Spleen (tissue), 11 donors: ENCODE results near the gene CPSF3. TPM values are rescaled to one million over a fixed set of nuclear protein-coding genes. Genes with fewer than 3 reads are reported as not detected.
A peak's percentile ranks its signal among the peaks of the same experiment; 100 is the strongest.

Experiments
- DNase-seq: peaks from one replicate; pipeline ENCODE4 v3.0.0-alpha.2; 2020
- H3K27ac ChIP-seq, 8 donors: fragments of 200-600 bp; sonication (generic) in 7 of 8; 1 replicate in 4 of 8; 2 replicates in 4 of 8; pipeline versions ENCODE4 v1.5.0 to v1.8.0; 2016 to 2021; ENCODE audit warnings: inconsistent platforms in 4 of 8, mild to moderate bottlenecking in 4 of 8, moderate library complexity in 1 of 8
- H3K27me3 ChIP-seq, 7 donors: fragments of 200-600 bp; sonication (generic) in 6 of 7; replicated peaks in 1 of 7; 1 replicate in 4 of 7; 2 replicates in 3 of 7; pipeline versions ENCODE4 v1.5.0 to v1.8.0; 2016 to 2021; ENCODE audit warnings: inconsistent platforms in 3 of 7, mild to moderate bottlenecking in 1 of 7
- H3K36me3 ChIP-seq, 6 donors: fragments of 200-600 bp; sonication (generic) in 5 of 6; 1 replicate in 4 of 6; 2 replicates in 2 of 6; pipeline versions ENCODE4 v1.5.0 to v1.8.0; 2016 to 2021; ENCODE audit warnings: inconsistent platforms in 2 of 6
- H3K4me1 ChIP-seq, 6 donors: fragments of 200-600 bp; sonication (generic) in 5 of 6; 1 replicate in 3 of 6; 2 replicates in 3 of 6; pipeline versions ENCODE4 v1.5.0 to v1.8.0; 2016 to 2021; ENCODE audit warnings: inconsistent platforms in 3 of 6
- H3K4me3 ChIP-seq, 8 donors: fragments of 200-600 bp; sonication (generic) in 7 of 8; 1 replicate in 4 of 8; 2 replicates in 4 of 8; pipeline versions ENCODE4 v1.5.0 to v1.8.0; 2016 to 2021; ENCODE audit warnings: inconsistent platforms in 4 of 8, mild to moderate bottlenecking in 4 of 8, moderate library complexity in 2 of 8
- H3K9me3 ChIP-seq, 8 donors: fragments of 200-600 bp; sonication (generic) in 7 of 8; 1 replicate in 4 of 8; 2 replicates in 4 of 8; pipeline versions ENCODE4 v1.5.0 to v1.8.0; 2016 to 2021; ENCODE audit warnings: inconsistent platforms in 4 of 8
- CTCF ChIP-seq, 11 experiments: fragments of 200-600 bp in 7 of 11; fragments of 450-650 bp in 4 of 11; sonication (generic) in 4 of 11; IDR thresholded peaks in 8 of 11; conservative IDR thresholded peaks in 3 of 11; 1 replicate in 7 of 11; 2 replicates in 4 of 11; pipeline versions ENCODE4 v1.4.0 to v1.8.0; 2016 to 2021; ENCODE audit warnings: antibody characterized with exemption in 11 of 11, inconsistent platforms in 4 of 11, mild to moderate bottlenecking in 1 of 11
- POLR2A ChIP-seq, 3 donors: fragments of 450-650 bp; IDR thresholded peaks; one replicate each; pipeline ENCODE4 v1.5.1; 2017; ENCODE audit warnings: antibody characterized with exemption in 3 of 3, mild to moderate bottlenecking in 1 of 3
- POLR2AphosphoS5 ChIP-seq, 3 donors: sonication (generic); formaldehyde crosslinking; IDR thresholded peaks; one replicate each; pipeline ENCODE4 v1.5.1; 2017; ENCODE audit warnings: antibody characterized with exemption in 3 of 3
- WGBS, 5 donors: extraction: QIAGEN DNeasy Blood & Tissue Kit in 3 of 5; methylation state at CpG; one replicate each; pipeline versions ENCODE4 v1.1.5 to v1.1.7; 2013 to 2018; 5-methylcytosine and 5-hydroxymethylcytosine counted together
- intact Hi-C: fragments of 100-400 bp; cut with DNase I; formaldehyde crosslinking; loops from one replicate; pipeline ENCODE4 v1.15.0; 2023; ENCODE audit warnings: low total_unique reads
- polyA plus RNA-seq, 3 donors: library from polyadenylated mRNA; stranded (reverse); fragments of 200-250 nt; gene quantifications; one replicate each; pipeline ENCODE4 v1.2.1, GENCODE V29; 2013
- total RNA-seq, 7 donors: library from RNA; depleted of rRNA in 3 of 7; stranded (reverse); fragments of >200 nt in 3 of 7; fragmentation: NEBNext Ultra II Directional in 4 of 7; extraction: Animal tissue kit (Norgen Biotek cat#: 25700) in 4 of 7; gene quantifications; one replicate each; pipeline versions ENCODE4 v1.1.0 to v1.2.1, GENCODE V29; 2016 to 2021
- donor health status: healthy with polysubstance abuse.
- donor health status: DM: no; HTN: no; CAD: no; lungs with moderate emphysema.
- donor health status: DM: no; HTN: no; CAD: no.
- donor health status: Bipolar disorder and iron deficiency.
- donor health status: healthy.
- donor health status: DM: no; HTN: no; CAD: no.
- donor health status: DM: yes; HTN: yes; CAD: no.

Gene CPSF3
- total and polyA plus RNA-seq, 10 donors = 18.9 to 35.8 (median 27.5) TPM

GRCh38 chr2:9388199-9388681 is 35.2 kb upstream of the CPSF3 start:
- WGBS, 5 donors = 87 to 97% (median 94%) methylated on average over 10 to 11 of the region's 11 CpGs
- Histone ChIP-seq H3K9me3 (no peaks in the 10 kb centered on the region), H3K27ac (no peak overlapping the region), H3K4me3 (no peak overlapping the region), H3K4me1 (peaks cover 0 to 10% (median 0%) of the 10 kb centered on the region in 6 donors), H3K27me3 (no peaks in the 10 kb centered on the region), H3K36me3 (no peaks in the 10 kb centered on the region)
- intact Hi-C loops = no loop called here
- DNase-seq = peak; percentile 45
- TF ChIP-seq POLR2AphosphoS5 (IDR thresholded peaks at IDR 0.05) = no peak

- TF ChIP-seq CTCF (IDR thresholded peaks at IDR 0.05 in 8 of 11, conservative IDR thresholded peaks at IDR 0.05 in 3 of 11) = no peak
- no peak for TF ChIP-seq POLR2A (IDR thresholded peaks at IDR 0.05)
- no peak for TF ChIP-seq POLR2AphosphoS5 (IDR thresholded peaks at IDR 0.05)
- 85 to 95% (median 92%) methylated on average over 22 to 28 of the region's 28 CpGs for whole genome bisulfite sequencing, 5 donors
- no peak overlapping the region for H3K27ac ChIP-seq
- H3K9me3 ChIP-seq = no peaks in the 10 kb centered on the region
- H3K4me3 ChIP-seq = no peak overlapping the region
- H3K27me3 ChIP-seq = no peaks in the 10 kb centered on the region
- intact Hi-C loops = no loop called here
- peaks cover 0 to 14% (median 0%) of the 10 kb centered on the region in 6 donors for H3K4me1 ChIP-seq
- peak; percentile 46 for DNase-seq
- H3K36me3 ChIP-seq = no peaks in the 10 kb centered on the region
Observed at GRCh38 chr2:9388950-9389911, 34.2 kb upstream of the CPSF3 start.

GRCh38 chr2:9390151-9390850 is 33.2 kb upstream of the CPSF3 start:
- Histone ChIP-seq H3K36me3 (no peaks in the 10 kb centered on the region), H3K9me3 (no peaks in the 10 kb centered on the region), H3K27ac (no peak overlapping the region), H3K27me3 (peaks cover 0 to 5% (median 0%) of the 10 kb centered on the region in 7 donors), H3K4me1 (peaks cover 0 to 14% (median 0%) of the 10 kb centered on the region in 6 donors), H3K4me3 (no peak overlapping the region)
- 87 to 92% (median 91%) methylated on average over 7 of the region's 7 CpGs for WGBS, 5 donors
- intact Hi-C loops = no loop called here
- peak; percentile 52 for DNase-seq
- no peak for TF ChIP-seq POLR2A (IDR thresholded peaks at IDR 0.05)
- TF ChIP-seq CTCF (IDR thresholded peaks at IDR 0.05 in 8 of 11, conservative IDR thresholded peaks at IDR 0.05 in 3 of 11) = no peak
- no peak for TF ChIP-seq POLR2AphosphoS5 (IDR thresholded peaks at IDR 0.05)

- no peak overlapping the region for H3K4me3 ChIP-seq
- no peaks in the 10 kb centered on the region for H3K9me3 ChIP-seq
- WGBS, 5 donors = 89 to 93% (median 91%) methylated on average over 19 of the region's 19 CpGs
- peaks cover 0 to 5% (median 0%) of the 10 kb centered on the region in 7 donors for H3K27me3 ChIP-seq
- TF ChIP-seq CTCF (IDR thresholded peaks at IDR 0.05 in 8 of 11, conservative IDR thresholded peaks at IDR 0.05 in 3 of 11) = no peak
- no peak for TF ChIP-seq POLR2AphosphoS5 (IDR thresholded peaks at IDR 0.05)
- TF ChIP-seq POLR2A (IDR thresholded peaks at IDR 0.05) = no peak
- peaks cover 0 to 14% (median 0%) of the 10 kb centered on the region in 6 donors for H3K4me1 ChIP-seq
- H3K27ac ChIP-seq = no peak overlapping the region
- intact Hi-C loops = no loop called here
- DNase-seq = peak; percentile 67
- no peaks in the 10 kb centered on the region for H3K36me3 ChIP-seq
Observed at GRCh38 chr2:9390991-9391390, 32.5 kb upstream of the CPSF3 start.
